Activated CD4-positive, alpha-beta T cell treated with anti-CD3 and anti-CD28 coated beads, Interleukin-2, amount 50 U/mL, for 1 hour (primary cell): Measurements from ENCODE around the gene ARSI.
"Not testable (repeated sequence)": the region's sequence is repeated elsewhere in the genome, so short reads cannot be mapped to it uniquely, and the experiment has no call there.

Experiments used
- DNase-seq: peaks from one replicate; pipeline ENCODE4 v3.0.0-alpha.2; 2020

Gene ARSI

DNA sequence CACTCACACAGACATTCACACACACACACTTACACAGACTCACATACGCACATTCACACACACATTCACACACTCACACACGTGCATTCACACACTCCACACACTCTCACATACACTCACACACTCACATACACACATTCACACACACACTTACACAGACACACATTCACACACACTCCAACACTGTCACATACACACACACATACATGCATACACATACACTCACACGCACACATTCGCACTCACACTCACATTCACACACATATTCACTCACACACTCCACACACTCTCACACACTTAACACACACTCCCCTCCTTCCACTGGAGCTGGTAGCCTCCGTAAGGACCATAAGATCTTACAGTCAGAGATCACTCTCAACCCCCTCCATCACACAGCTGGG, 39.3 kb downstream of the ARSI start:
- DNase-seq: no peak

DNA sequence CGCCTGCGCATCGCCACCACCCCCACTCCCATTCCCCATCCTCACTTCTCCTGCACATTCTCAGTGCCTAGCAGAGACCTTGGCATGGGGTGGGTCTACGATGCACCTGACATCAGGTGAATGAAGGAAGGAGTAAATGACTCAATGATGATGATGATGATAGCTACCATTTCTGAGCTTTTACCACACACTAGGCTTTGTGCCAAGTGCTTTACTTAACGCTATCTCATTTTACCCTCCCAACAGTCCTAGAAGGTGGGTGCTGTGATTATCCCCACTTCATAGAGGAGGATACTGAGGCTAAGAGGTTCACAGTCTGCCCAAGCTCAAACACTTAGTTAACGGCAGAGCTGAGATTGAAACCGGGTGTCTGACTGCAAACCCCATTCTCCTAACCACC, 40.2 kb downstream of the ARSI start:
- DNase-seq: no peak

DNA sequence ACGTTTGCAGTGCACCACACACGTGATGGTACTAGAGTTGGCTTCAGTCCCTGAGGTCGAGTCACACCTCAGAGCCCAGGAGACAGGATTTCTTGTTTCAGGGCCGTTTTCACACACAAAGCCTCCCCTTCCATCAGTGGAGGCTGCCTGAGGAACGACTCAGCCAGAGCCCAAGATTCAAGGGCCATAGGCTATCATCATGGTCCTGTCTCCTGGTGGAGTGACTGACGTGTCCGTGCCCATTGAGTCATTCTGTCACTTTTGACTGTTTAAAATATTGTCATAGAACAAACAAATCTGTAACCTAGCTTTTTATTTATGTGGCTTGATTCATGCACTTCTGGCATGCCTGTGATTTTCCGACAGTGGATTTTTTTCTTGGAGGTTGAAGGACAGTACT, 41.5 kb downstream of the ARSI start:
- DNase-seq: no peak

DNA sequence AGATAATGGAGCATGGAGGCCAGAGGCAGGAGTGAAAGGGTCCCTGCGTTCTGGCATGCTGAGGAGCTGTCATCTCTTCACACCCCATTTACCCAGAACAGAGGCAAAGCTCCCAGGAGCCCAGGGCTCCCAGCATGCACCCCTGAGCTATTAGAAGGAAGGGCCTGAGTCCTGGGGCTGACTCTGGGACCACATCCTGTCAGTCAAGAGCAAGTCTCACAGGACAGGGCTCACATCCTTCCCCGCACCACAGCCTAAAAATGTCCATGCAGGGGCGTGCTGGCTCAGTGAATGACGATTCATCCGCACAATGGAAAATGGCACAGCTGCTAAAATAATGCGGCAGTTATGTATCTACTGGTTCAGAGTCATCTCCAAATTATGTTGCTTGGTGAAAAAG, 44.6 kb downstream of the ARSI start:
- no peak for DNase-seq

DNA sequence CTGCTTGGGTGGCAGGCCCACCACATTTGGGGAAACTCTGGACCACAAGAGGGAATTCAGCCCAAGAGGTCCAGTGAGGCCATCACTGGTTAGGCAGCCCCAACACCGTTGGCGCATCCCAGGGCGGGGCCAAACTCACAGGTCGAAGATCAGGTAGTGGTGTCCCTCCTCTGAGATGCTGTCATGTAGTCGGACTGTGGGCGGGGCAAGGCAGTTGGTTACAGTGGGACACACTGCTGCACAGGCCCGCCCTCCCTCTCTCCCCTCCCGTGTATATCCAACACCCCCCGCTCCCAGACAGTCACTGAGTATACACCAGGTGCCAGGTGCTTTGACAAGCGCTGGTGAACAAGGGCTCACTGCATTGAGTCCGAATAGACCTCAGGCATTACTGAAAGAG, 45.3 kb downstream of the ARSI start:
- no peak for DNase-seq

DNA sequence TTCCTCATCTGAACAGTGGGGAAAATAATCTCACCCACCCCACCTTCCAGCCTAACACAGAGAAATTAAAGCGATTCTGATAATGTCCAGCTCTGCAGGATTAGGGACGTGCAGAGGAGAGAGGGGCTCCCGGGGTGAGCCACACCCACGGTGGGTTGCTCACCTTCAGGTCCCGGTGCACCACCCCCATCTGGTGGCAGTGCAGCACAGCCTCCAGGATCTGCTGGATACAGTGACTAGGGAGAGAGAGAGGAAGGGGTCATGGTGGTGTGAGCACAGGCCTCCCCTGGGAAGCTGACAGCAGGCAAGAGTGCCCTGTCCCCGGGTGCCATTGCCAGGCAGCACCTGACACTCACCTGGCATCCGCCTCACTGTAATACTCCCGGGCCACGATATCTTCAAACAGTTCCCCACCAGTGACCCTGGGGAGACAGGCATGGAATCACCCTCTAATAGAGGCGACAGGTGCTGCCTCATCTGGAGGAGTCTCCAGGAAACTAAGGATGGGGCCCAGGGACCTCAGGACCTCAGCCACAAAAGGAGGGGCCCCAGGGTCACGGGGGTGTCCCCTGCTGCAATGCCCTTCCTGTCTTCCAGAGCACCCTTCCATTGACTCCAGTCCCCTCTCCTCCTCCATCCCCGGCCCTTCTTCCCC, 46.2 kb downstream of the ARSI start:
- DNase-seq: no peak

DNA sequence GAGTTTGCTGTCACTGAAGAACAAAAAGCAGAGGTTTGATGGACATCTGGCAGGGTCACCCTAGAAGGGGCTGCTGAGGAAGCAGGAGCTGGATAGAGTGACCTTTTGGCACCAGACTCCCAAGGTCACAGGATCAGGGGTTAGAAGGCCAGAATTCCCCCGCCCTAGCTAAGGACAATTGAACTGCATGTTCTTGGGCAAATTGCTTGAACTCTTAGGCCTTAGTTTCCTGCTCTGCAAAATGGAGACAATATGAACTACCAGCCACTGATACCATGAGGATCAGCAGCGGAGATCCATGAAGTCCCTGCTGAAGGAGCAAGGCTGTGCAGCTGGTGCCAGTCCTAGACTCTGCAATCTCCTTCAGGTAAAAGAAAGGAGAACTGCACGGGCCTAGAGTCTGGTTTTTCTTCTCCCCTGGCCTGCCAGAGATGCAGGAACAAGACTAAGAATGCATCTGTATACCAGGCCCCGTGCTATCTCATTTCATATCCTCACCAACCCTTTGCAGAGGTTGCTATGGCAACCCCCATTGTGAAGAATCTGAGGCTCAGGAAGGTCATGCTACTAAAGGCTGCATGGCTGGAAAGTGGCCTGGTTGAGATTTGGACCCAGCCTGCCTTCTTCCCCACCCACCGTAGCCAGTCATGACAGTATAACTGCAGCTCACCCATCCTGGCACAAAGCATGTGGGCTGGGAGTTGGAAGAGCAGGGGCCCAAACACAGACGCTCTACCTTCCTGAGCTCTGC, 46.9 kb downstream of the ARSI start:
- DNase-seq: no peak

DNA sequence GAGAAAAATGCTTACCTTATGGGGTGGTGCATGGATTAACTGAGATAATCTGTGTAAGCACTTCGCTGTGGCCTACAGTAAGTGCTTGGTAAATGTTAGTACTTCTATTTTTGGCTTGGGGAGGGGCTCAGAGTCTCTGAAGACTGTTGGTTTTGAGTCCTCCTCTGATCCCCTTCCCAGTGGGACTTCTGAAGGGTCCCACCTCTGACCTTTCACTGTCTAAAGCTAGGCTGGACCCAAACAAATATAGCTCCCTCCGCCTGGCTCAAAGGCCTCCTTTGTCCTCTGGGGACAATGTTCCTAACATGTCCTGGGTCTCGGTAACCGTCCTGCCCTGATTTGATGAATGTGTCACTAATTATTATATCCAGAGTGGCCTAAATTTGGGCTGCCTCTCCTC, 47.9 kb downstream of the ARSI start:
- no peak for DNase-seq

DNA sequence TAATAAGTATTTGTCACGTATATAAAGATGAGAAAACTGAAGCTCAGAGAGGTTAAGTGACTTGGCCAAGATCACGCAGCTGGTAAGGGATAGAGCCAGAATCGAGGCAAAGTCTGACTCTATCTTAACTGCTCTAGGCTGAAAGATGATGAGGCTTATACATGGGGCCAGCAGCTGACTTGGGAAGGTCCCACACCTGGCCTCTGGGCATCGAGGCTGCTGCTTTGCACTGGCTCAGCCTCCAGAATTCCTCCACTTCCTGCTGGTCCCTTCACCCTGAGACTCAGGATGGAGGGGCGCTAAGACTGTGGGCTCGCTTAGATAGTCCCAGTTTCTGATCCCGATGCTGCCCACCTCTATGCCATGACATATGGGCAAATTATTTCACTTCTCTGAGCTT, 48.3 kb downstream of the ARSI start:
- no peak for DNase-seq

DNA sequence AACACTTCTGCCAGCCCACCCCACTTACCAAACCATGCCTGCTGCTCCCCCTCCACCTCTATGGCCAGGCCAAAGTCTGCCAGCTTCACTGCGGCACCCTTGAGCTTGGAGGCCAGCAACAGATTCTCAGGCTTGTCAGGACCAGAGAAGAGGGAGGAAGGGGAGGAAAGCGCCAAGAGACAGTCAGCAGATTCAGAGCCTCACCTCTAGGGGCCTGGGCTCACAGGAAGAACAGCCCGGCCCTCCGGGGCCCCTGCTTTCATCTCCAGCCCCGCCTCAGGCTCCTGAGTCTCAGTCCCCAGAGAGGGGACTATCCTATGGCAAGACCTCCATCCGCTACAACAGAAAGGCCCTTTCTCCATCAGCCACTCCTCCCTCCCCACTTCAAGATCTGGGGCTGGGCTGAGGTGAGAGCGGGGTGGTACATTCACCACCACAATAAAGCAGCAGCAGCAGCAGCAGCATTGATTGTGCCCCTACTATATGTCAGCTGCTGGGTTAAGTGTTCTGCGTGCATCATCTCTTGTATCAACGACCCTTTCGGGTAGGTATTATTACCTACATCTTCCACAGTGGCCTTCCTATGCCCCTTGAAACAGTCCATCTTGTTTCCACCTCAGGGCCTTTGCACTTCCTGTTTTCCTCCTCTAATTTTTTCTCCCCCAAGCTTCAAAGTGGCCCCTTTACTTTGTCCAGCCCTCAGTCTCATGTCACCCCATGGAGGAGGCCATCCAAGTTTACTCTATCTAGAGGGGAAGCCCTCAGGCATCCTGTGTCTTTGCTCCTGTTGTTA, 49.1 kb downstream of the ARSI start:
- no peak for DNase-seq

DNA sequence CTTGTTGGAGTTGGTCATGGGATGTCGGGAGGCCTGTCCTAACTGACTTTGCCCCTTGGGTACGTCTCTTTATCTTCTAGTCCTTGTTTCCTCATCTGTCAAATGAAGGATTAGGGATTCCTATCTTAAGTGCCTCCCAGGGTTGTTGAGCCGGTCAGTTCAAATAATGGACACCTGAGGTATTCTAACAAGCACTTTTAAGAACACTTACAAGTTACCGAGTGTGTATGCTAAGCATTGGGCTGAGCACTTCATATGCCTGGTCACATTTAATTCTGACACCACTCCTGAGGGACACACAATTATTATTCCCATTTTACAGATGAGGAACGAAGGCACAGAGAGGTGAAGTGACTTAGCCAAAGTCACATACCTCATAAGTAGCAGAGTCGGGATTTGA, 50.2 kb downstream of the ARSI start:
- no peak for DNase-seq

DNA sequence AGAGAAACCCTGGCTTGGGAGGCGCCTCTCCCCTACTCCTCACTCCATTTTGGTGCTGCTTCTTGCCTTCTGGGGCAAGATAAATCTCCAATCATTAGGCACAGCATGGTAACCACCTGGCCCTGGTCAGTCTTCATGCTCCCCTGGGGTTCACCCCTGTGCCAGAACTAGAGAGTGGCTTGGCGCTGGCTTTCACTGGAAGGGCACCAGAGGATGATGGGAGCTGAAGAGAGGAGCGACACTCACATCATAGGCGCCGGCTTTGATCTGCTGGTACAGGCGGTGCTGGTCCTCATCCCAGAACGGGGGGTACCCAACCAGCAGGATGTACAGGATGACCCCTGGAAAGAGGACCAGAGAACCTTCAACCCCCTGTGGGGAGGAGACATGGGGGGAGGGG, 51.2 kb downstream of the ARSI start:
- no peak for DNase-seq

DNA sequence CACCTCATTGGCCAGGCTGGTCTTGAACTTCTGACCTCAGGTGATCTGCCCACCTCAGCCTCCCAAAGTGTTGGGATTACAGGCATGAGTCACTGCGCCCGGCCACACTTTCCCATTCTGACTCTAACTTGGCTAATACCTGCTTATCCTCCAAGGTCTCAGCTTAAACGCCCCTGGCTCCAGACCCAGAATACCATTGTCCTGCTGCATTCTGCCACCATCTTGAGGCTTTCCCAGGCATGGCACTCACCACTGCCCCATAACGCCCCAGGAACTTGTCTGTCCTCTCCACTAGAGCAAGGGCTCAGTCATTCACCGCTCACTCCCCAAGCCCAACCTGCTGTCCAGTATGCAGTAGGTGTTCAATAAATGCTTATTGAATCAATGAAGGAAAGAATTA, 53.0 kb downstream of the ARSI start:
- DNase-seq: no peak

DNA sequence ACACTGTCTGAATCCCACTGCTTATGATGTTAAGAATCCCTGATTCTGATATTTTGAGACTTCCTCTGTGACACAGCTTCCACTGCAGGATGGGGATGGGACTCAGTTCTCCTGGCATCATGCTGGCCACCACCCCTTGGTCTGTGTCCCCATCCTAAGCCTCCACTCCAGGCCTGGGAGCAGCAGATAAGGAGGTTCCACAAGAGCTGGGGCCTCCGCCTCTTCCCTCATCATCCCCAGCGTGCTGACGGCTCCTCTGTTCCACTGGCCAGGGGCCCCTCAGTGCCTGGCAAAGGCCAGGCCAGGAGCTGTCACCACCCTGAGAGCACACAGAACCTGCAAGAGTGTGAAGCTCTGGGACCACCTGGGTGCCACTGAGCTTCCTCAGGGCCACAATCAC, 53.8 kb downstream of the ARSI start:
- no peak for DNase-seq

DNA sequence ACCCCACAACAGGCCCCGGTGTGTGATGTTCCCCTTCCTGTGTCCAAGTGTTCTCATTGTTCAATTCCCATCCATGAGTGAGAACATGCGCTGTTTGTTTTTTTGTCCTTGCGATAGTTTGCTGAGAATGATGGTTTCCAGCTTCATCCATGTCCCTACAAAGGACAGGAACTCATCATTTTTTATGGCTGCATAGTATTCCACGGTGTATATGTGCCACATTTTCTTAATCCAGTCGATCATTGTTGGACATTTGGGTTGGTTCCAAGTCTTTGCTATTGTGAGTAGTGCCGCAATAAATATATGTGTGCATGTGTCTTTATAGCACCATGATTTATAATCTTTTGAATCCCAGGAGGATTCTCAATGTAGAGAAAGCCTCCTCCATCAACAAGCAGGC, 54.2 kb downstream of the ARSI start:
- DNase-seq: not testable (repeated sequence)

DNA sequence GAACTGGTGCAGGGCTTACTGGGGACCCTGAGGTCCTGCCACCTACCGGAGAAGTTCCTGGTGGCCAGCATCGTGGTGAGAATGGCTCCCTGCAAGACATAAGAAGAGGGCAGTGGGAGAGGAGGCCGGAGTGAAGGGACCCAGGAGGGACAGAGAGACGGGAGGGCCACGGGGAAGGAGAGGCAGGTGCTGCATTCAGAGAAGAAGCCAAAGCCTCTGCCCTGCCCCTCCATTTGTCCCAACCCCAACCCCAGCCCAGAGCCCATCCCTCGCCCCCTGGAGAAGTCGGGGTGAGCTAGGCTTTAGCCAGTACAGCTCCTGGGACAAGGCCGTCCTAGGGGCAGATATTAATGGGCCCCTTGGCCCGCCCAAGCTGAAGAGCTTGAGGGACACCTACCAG, 55.0 kb downstream of the ARSI start:
- DNase-seq: no peak

DNA sequence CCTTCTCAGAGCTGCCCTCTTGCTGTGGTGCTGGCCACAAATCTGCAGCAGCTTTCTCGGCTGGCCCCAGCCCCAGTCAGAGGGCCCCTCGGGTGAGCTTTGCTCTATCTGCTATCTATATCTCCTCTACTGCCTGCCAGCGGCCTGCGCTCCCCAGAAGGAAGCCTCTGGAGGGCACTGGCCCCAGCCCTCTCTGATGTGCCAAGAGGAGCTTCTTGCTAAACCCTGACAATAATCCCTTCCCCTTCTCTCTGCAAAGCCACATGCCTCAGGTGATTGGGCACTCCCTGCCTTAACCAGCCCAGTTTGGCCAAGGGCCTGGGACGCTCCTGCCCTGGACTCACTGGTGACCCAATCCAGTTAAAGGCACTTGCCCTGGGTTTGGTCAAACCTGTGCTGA, 55.9 kb downstream of the ARSI start:
- DNase-seq: no peak

DNA sequence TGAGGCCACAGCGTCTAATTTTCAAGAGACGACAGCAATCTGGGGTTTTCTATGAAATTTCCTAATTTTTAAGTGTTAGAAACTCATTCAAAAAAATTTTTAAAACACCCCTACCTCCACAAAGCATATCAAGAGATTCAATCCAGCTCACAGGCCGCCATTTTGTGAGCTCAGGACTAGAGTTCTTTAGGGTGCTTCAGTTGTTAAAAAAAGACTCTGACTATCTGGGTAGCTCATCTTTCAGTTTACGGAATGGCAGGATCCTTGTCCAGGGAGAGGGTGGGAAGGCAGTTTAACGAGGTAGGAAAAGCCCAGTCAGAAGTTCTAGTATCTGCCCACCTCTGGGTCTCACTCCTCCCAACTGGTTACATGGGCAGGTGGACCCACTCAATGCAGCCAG, 56.3 kb downstream of the ARSI start:
- DNase-seq: no peak
